Lower leg skin (tissue), 4 donors: ENCODE data around the gene C2CD2L. TPM values are rescaled to one million over a fixed set of nuclear protein-coding genes. Genes with fewer than 3 reads are reported as not detected.
"Not testable (repeated sequence)": the region's sequence is repeated elsewhere in the genome, so short reads cannot be mapped to it uniquely, and the experiment has no call there.

Experiments
- DNase-seq, 2 donors: peaks; one replicate each; pipeline ENCODE4 v3.0.0-alpha.2; 2019; ENCODE audit warnings: low spot score in 2 of 2
- H3K4me3 ChIP-seq: fragments of 200-600 bp; sonication (generic); 2 replicates; pipeline ENCODE4 v1.5.1; 2017; ENCODE audit warnings: mild to moderate bottlenecking, low read depth; ENCODE audit not compliant: poor library complexity, severe bottlenecking
- POLR2A ChIP-seq, 2 donors: fragments of 450-650 bp; IDR thresholded peaks; one replicate each; pipeline ENCODE4 v1.6.1; 2016 to 2017; ENCODE audit warnings: antibody characterized with exemption in 2 of 2, mild to moderate bottlenecking in 1 of 2, moderate library complexity in 1 of 2
- WGBS, 2 donors: methylation state at CpG; one replicate each; pipeline ENCODE4 v1.1.5; 2018; 5-methylcytosine and 5-hydroxymethylcytosine counted together
- intact Hi-C: fragments of 100-400 bp; cut with DNase I; formaldehyde crosslinking; loops from one replicate; pipeline ENCODE4 v1.15.0; 2023; ENCODE audit warnings: low total_unique reads
- total RNA-seq, 4 donors: library from RNA; depleted of rRNA; stranded (reverse); fragments of >200 nt; gene quantifications; one replicate each; pipeline ENCODE4 v1.1.0, GENCODE V29; 2016
- TF ChIP-seq, protein P1 (sequence below), 3 donors: fragments of 450-650 bp; IDR thresholded peaks; one replicate each; pipeline ENCODE4 v1.5.1; 2016; ENCODE audit warnings: antibody characterized with exemption in 3 of 3, mild to moderate bottlenecking in 3 of 3, moderate library complexity in 2 of 3

Gene C2CD2L
- total RNA-seq, 4 donors from 2014 or later = 16.8 to 27.2 (median 22.6) TPM

- no peak for TF ChIP-seq POLR2A (IDR thresholded peaks at IDR 0.05)
- TF ChIP-seq, protein P1, sequence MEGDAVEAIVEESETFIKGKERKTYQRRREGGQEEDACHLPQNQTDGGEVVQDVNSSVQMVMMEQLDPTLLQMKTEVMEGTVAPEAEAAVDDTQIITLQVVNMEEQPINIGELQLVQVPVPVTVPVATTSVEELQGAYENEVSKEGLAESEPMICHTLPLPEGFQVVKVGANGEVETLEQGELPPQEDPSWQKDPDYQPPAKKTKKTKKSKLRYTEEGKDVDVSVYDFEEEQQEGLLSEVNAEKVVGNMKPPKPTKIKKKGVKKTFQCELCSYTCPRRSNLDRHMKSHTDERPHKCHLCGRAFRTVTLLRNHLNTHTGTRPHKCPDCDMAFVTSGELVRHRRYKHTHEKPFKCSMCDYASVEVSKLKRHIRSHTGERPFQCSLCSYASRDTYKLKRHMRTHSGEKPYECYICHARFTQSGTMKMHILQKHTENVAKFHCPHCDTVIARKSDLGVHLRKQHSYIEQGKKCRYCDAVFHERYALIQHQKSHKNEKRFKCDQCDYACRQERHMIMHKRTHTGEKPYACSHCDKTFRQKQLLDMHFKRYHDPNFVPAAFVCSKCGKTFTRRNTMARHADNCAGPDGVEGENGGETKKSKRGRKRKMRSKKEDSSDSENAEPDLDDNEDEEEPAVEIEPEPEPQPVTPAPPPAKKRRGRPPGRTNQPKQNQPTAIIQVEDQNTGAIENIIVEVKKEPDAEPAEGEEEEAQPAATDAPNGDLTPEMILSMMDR (IDR thresholded peaks at IDR 0.05) = no peak
- H3K4me3 ChIP-seq = no peak overlapping the region
- 62 to 77% methylated on average over 4 of the region's 4 CpGs for WGBS, 2 donors
- no peak for DNase-seq
- intact Hi-C loops = no loop called here
Observed at GRCh38 chr11:119134389-119134978, 27.3 kb downstream of the C2CD2L start.

GRCh38 chr11:119139276-119139675 is 32.1 kb downstream of the C2CD2L start:
- H3K4me3 ChIP-seq, intact Hi-C loops, DNase-seq: not testable (repeated sequence)
- WGBS, 2 donors = 90% methylated on average over 10 of the region's 10 CpGs

DNA sequence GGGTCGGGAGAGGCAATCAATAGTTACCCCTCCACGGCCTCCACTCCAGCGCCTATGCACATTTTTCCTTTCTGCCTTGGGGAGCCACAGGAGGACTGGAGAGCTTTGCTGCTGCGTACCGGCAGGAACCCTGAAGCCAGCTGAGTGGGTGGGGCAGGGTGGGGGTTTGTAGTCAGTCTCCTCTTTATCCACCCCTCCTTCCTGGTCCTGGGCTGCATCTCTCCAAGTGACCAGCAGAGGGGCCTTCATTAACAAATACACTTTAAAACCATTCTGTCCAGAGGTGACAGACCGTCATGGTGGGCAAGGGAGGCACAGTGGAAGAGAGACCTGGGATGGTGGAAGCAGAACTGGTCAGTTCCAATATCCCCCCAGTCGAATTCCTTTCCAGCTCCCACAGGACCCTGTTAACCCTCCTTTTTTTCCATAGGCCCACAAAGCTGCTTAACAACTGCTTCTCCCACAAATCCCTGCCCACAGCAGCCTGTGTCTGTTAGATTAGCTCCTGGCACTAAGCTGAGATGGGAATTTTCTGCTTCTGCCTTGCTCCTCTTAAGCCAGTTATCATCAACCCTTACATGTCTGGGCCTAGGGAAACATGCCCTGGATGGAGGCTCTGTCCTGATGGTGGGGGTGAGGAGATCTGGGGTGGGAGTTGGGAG is 37.8 kb downstream of the C2CD2L start:
- intact Hi-C loops = no loop called here
- no peak overlapping the region for H3K4me3 ChIP-seq
- DNase-seq = peak in 1 of 2 donors; percentile 45
- TF ChIP-seq, protein P1 (IDR thresholded peaks at IDR 0.05) = no peak
- no peak for TF ChIP-seq POLR2A (IDR thresholded peaks at IDR 0.05)
- WGBS, 2 donors = 11% methylated on average over 7 of the region's 7 CpGs

DNA sequence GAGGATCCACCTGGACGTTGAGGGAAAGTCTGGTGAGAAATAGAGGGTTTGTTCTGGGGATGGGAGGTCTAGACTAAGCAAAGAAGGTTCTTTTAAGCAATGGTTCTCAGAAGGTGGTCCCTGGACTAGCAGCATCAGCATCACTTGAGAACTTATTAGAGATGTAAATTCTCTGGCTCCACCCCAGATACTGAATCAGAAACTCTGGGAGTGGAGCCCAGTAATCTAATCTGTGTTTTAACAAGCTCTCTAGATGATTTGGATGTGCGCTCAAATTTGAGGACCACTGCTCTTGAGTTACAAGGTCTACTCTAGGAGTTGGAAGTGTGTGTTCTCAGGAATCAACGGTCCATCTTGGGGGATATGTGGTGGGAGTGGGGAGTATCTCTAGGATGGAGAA is 38.4 kb downstream of the C2CD2L start:
- 49 to 57% methylated on average over 3 of the region's 3 CpGs for WGBS, 2 donors
- DNase-seq = no peak
- TF ChIP-seq POLR2A (IDR thresholded peaks at IDR 0.05) = no peak
- TF ChIP-seq, protein P1 (IDR thresholded peaks at IDR 0.05) = no peak
- no peak overlapping the region for H3K4me3 ChIP-seq
- intact Hi-C loops = no loop called here

DNA sequence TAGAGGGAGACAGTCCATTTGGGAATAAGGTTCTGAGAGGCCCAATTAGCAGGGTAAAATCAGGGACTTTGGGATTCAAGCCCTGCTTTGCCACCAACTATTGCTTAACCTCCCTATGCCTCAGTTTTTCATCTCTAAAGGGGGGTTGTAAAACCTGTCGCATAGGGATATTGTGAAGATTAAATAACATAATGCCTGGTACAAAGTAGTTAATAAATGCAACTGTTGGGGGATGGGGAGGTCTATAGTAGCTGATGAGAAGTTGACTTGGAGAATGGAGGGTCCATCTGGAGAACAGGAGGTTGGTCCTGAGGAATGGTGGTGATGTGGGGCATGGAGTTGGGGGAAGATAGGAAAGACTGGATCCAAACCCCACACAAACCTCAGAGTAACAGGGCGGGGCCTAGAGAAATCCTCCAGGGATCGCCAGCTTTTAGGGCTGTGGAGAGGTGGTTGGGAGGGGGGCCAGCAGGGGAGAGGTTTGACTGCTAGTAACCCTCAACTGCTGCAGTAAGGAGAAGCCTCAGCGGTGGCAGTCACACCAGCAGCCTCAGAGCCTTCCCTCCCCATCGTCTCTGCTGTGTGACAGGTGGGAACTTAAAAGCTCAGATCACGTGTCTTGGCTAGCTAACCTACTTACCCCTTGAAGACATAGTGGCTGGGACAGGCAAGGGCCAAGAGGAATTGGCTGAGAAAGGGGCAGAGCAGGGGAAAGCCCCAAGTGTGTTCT is 40.6 kb downstream of the C2CD2L start:
- intact Hi-C loops = no loop called here
- TF ChIP-seq, protein P1 (IDR thresholded peaks at IDR 0.05) = no peak
- no peak for TF ChIP-seq POLR2A (IDR thresholded peaks at IDR 0.05)
- WGBS, 2 donors = 53 to 59% methylated on average over 6 of the region's 6 CpGs
- DNase-seq = no peak
- no peak overlapping the region for H3K4me3 ChIP-seq

- WGBS, 2 donors = 3 to 7% methylated on average over 16 of the region's 16 CpGs
- intact Hi-C loops = no loop called here
- TF ChIP-seq, protein P1 (IDR thresholded peaks at IDR 0.05) = no peak
- no peak for TF ChIP-seq POLR2A (IDR thresholded peaks at IDR 0.05)
- H3K4me3 ChIP-seq = peak overlapping the region; percentile 40
- no peak for DNase-seq
Observed at GRCh38 chr11:119148720-119149017, 41.5 kb downstream of the C2CD2L start.
